Stimulated activated CD4-positive, alpha-beta T cell treated with anti-CD3 and anti-CD28 coated beads, Interleukin-1b, Interleukin-23, amount 100 ng/mL, for 48 hours (primary cell): ENCODE results near the gene WASL.

Source experiments
- DNase-seq: peaks from one replicate; pipeline ENCODE4 v3.0.0-alpha.2; 2020

The WASL gene

DNA sequence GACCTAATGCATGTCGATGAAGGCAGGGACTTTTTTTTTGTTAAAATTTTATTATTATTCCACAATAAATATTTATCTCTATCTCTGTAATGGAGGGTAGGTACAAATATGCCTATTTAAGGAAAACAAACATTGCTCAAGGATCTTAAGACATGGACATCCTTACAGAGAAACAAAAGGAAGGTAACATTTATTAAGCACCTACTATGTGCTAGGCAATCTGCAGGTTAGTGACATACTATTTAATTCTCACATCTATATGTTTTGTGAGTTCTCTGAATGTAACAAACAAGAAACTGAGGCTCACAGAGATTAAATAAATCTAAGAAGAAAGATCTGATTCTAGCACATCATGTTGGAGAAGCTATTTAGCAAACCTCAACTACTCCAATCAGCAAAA is 61.1 kb downstream of the WASL start:
- DNase-seq: no peak

GRCh38 chr7:123687161-123687560 is 61.6 kb downstream of the WASL start:
- DNase-seq: no peak

DNA sequence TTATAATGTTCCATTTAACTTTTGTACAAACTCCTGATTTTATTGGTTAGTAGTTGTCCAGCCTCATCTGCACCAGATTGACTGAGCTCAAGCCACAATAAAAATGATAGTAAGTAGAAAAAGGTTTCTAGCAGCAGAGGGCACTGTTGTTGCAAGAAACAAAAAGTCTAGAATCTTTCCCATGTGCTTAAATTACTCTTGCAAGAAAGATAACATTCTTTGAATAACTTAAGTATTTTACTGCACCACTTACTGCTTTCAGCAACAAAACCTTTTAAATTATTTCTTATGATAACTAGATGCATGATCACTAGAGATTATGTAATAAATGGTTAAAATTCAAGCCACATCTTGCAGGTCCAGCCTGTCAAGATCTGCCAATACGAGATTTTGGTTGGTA is 66.1 kb downstream of the WASL start:
- DNase-seq: no peak

- no peak for DNase-seq
These were observed 67.2 kb downstream of the WASL start for GRCh38 chr7:123681561-123681960.

GRCh38 chr7:123680580-123680979 is 68.2 kb downstream of the WASL start:
- no peak for DNase-seq

DNA sequence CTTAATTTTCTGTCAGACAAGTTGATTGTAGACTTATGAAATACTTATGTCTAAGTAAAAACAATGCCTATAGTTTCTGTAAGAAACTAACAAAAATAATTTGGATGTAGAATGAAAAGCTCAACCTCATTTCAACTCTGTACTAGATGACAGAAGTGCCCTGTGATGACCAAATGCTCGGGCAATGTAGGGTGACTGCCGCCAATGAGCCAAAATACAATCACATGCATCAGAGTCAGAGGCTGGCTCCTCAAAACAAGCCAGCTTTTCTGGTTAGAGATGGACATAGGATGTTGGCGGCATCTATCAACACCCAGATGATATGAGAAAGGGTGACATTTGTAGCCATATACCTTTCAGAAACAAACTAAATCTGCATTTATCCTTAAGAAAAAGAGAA is 69.2 kb downstream of the WASL start:
- no peak for DNase-seq

DNA sequence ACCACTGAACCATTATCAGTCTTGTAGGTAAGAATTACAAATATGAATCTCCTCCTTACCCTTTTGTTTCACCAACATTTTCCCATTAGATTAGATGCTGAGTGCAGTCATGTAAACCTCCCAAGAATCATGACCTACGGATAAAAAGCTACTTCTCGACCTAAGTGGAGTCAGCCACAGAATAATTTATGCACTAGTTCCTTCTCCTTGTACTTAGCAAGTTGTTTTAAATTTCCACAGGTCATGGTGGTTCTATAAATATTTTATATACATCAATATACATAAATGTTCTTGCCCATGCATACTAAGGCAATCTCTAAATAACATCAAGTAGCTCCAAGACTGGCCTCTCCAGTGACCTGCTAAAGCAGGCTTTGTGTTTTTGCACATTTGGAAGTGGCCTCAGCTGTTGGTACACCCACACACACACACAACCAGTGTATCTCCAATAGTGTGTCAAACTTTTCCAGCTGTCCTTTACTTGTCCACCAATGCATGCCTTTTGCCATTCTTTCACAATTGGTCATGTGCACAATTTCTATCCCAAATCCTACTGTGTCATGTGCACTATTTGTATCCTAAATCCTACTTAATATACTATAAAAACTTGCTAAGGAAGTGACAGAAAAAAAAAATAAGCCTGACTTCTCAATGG is 71.6 kb downstream of the WASL start:
- no peak for DNase-seq

DNA sequence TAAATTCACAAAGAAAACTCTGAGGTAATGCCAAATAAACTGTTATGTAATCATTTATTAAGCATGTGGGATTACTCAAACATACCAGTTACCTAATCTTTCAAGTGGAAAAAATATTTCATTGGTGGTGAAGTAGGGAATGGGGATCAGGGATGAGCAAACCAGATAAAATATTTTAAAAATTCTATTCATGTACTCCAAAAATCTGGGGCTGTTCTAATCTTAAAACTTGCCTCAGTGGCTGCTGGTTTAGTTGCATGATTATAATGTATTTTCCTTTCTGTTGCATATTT is 73.7 kb downstream of the WASL start:
- no peak for DNase-seq

GRCh38 chr7:123674399-123675180 is 74.2 kb downstream of the WASL start:
- no peak for DNase-seq

DNA sequence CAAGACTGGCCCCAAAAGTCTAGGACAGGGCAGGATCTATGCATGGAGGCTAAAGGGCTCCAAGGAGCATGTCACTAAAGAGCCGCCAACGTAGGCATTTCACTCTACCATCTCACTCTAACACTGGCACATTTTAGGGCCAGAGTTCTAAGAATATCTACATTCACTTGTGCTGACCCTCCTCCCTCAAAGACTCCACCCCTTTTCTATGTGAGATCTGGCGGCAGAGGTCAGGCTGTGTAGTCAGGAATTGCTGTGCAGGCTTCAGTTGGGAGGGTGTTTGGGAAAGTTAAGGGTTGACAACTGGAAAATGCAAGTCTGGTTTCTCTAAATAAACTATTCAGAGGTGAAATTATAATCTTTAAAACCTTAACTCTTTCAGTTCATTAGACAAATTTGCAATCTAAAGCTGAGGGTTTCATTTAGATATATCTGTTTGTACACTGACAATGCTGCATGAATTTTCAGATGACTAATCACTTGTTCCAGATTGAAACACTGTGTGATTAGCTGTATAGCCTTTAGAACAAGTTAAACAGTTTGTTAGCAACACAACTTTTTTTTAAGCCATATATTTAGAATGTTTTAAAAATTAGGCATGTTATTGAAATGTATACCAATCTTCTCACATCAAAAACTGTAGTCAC is 74.9 kb downstream of the WASL start:
- DNase-seq: no peak

DNA sequence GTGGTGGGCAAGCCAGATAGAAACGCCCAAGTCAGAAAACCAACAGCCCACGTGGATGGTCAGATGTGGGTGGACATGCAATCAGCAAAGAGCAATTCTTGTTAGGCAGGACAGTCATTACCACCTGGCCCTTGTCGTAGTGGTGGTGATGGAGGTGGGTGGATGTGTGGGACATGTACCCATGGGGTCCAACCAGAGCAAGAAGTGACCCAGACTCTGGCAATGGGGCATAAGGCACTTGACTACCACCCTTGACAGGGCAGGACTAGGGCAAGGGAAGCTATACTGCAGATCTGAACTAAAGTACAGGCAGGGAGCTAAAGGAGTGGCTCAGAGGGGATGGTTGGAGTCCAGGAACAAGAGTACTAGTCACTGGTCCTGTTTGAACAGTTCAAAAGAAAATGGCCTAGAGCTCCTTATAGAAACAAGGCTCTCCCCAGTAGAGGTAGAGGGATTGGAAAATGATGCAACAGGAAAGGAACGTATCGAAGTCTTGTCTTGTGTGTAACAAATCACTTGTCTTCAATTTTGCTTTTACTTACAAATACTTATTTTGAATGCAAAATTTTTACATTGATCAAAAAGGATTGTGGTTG is 75.6 kb downstream of the WASL start:
- DNase-seq: no peak

DNA sequence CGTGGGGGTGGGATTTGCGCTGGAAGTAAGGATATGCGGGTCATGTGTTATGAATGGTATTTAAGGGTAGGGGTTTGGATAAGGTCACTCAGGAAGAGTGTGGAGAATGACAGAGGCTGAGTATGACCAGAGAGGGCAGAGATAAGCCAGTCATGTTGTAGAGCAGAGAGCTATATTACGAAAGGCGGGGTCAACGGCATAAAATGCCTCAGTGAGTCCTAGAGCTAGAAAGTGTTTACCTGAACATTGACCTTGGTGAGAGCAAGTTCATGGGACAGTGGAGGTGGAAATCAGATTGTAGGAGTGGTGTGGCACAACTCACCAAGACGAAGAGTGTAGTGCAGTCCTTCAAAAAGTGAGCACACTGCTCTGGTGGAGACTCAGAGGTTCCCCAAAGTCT is 79.3 kb downstream of the WASL start:
- DNase-seq: no peak

GRCh38 chr7:123666492-123666891 is 82.3 kb downstream of the WASL start:
- no peak for DNase-seq

- no peak for DNase-seq
These were observed 82.9 kb downstream of the WASL start for GRCh38 chr7:123665896-123666295.

- DNase-seq: no peak
These were observed 83.6 kb downstream of the WASL start for GRCh38 chr7:123665157-123665556.

GRCh38 chr7:123663200-123663599 is 85.6 kb downstream of the WASL start:
- no peak for DNase-seq

DNA sequence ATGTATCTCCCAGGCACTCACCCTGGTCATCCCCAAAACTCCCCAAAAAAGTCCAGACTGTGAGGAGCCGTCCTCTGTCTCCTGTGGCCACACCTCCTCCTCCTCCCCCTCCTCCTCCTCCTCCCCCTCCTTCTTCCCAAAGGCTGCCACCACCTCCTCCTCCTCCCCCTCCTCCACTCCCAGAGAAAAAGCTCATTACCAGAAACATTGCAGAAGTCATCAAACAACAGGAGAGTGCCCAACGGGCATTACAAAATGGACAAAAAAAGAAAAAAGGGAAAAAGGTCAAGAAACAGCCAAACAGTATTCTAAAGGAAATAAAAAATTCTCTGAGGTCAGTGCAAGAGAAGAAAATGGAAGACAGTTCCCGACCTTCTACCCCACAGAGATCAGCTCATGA is 86.0 kb downstream of the WASL start:
- DNase-seq: no peak

GRCh38 chr7:123662293-123662692 is 86.5 kb downstream of the WASL start:
- DNase-seq: no peak

DNA sequence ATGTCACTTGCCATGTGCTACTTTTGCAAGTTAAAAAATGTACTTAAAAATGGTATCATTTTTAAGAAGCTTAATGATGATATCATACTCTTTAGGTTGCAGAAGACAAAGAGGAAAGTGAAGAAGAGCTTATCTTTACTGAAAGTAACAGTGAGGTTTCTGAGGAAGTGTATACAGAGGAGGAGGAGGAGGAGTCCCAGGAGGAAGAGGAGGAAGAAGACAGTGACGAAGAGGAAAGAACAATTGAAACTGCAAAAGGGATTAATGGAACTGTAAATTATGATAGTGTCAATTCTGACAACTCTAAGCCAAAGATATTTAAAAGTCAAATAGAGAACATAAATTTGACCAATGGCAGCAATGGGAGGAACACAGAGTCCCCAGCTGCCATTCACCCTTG is 87.0 kb downstream of the WASL start:
- DNase-seq: no peak

GRCh38 chr7:123660514-123661354 is 88.1 kb downstream of the WASL start:
- no peak for DNase-seq

- DNase-seq: no peak
These were observed 90.8 kb downstream of the WASL start for GRCh38 chr7:123658023-123658422.

GRCh38 chr7:123657304-123657685 is 91.5 kb downstream of the WASL start:
- DNase-seq: no peak
